GM10248 (cell line): ENCODE data around the gene CSRP1.

Experiments used
- CTCF ChIA-PET: fragments of 300-600 bp; sonication (Branson Sonifier 250); formaldehyde crosslinking; extraction: SDS; loops from one replicate; lab custom pipeline; 2021; ENCODE audit warnings: antibody characterized with exemption; lab: Yijun Ruan, JAX
- POLR2A ChIA-PET: fragments of 350-650 bp; sonication (Branson Sonifier 250); formaldehyde crosslinking; extraction: SDS; loops from one replicate; lab custom pipeline; 2020; ENCODE audit warnings: antibody characterized with exemption; lab: Yijun Ruan, JAX
- DNase-seq: peaks from one replicate; pipeline ENCODE4 v3.0.0; 2012; ENCODE audit errors: extremely low spot score
- TF ChIP-seq, protein P1 (sequence below): IDR thresholded peaks from 2 replicates; pipeline ENCODE4 v1.5.1; 2012; ENCODE audit warnings: mild to moderate bottlenecking, low read depth; ENCODE audit errors: extremely low read depth, missing control alignments, control extremely low read depth

CSRP1 gene

DNA sequence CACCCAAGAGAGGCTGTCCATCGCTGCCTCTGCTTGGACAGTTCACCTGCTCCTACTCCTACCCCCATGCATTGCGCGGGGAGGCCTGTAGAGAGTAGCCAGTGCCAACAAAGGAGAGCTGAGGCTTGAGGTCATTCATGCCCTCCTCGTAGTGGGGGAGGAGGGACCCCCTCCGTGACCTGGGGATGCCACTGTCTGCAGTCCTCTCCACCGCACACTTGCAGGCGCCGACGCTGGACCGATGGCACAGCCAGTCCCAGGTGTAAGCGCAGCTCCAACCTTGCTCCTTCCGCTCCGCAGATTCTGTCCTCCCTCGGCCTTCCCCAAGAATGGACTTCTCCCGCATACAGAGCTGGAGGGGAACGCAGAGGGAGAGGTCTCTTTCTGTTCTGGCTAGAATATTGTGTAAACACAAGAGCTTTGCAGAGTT, 37.3 kb downstream of the CSRP1 start:
- POLR2A ChIA-PET = no interaction called here
- no peak for DNase-seq
- CTCF ChIA-PET = interaction anchor here (1.4 to 6.1 kb wide), 6 partner anchors 12 to 43 kb away, joined by 3 to 57 read pairs (median 17); no protein-coding TSS in a partner anchor
- TF ChIP-seq, protein P1, sequence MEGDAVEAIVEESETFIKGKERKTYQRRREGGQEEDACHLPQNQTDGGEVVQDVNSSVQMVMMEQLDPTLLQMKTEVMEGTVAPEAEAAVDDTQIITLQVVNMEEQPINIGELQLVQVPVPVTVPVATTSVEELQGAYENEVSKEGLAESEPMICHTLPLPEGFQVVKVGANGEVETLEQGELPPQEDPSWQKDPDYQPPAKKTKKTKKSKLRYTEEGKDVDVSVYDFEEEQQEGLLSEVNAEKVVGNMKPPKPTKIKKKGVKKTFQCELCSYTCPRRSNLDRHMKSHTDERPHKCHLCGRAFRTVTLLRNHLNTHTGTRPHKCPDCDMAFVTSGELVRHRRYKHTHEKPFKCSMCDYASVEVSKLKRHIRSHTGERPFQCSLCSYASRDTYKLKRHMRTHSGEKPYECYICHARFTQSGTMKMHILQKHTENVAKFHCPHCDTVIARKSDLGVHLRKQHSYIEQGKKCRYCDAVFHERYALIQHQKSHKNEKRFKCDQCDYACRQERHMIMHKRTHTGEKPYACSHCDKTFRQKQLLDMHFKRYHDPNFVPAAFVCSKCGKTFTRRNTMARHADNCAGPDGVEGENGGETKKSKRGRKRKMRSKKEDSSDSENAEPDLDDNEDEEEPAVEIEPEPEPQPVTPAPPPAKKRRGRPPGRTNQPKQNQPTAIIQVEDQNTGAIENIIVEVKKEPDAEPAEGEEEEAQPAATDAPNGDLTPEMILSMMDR = no peak

DNA sequence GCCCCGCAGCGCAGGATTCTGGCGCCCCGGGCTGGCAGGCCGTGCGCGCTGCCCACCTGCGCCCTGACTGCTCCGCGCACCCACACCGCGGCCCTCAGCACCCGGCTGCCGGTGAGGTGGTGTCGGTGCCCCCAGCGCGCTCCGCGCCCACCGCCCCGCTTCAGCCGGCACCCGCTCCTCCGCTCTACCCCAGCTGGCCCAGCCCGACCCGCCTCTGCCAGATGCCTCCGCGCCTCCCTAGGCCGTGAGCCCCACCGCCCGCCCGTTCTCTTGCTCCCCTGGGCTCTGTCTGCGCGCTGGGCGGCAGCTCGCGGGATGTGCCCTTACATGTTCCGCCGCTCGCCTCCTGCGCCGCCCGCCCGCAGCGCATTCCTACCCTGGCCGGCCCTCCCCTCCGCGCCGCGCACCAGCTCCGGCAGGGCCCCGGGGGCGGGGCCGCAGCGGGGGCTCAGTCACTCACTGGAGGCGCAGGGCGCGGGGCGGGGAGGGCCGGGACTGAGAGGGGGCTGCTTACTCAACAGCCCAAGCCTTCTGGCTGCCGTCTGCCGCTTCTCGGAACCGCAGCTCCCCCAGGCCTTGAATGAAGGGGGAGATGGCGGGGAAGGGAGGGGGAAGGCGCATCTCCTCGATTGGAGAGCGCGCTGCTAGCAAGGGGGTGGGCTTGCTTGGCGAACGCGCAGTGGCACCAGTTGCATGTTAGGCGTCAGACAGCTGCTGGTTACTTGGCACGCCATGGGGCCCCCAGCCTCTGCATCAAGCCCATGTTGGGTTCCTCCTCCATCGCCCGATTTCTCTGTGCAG, 37.9 kb downstream of the CSRP1 start, which contains the start of gene PHLDA3:
Gene PHLDA3 (minus strand): TSS at position 345 of the 801 bp plus-strand sequence. CDS start 402 bp downstream, outside the sequence.
- peak; percentile 81 for DNase-seq
- TF ChIP-seq, protein P1 = no peak
- POLR2A ChIA-PET = no interaction called here
- CTCF ChIA-PET = interaction anchor here (1.4 to 6.1 kb wide), 8 partner anchors 12 to 43 kb away, joined by 3 to 57 read pairs (median 9); no protein-coding TSS in a partner anchor

DNA sequence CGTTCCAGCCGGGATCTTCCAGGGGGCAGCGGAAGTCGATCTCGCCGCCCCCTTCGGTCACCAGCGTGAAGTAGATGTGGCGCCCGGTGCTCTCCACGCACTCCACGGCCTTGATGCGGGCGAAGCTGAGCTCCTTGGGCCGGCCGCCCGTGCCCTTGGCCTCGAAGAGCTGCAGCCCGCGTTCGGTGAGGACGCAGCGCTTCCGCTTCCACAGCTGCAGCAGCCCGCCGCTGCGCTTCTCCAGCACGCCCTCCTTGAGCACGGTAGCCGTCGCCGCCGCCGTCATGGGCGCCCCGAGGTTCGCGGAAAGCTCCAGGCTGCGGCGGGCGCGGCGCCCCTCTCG, 38.5 kb downstream of the CSRP1 start:
- DNase-seq = peak; percentile 61
- ChIA-PET POLR2A (no interaction called here), CTCF (interaction anchor here (1.4 to 6.1 kb wide), 8 partner anchors 11 to 44 kb away, joined by 3 to 57 read pairs (median 9); no protein-coding TSS in a partner anchor)
- TF ChIP-seq, protein P1 = peak; percentile 0

DNA sequence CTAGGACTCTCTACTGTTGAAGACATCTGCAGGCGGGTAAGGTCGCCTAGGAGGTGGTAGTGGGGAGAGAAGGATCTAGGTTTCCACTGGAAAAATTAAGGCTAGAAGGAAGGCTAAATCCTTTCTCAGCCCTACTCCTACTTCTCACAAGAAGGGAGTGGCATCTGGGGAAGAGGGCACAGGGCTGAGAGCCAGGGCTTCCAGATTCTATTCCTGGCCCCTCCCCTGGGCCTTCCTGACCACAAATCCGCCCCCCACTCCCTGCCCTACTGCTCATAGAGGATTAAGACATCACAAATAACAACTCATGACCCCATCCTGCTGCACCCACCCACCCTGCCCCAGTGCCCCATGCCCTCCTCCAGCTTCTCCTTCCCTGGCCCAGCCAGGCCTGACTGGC, 40.4 kb downstream of the CSRP1 start:
- ChIA-PET POLR2A (interaction anchor here (0.7 kb wide), 1 partner anchor 10 kb away, joined by 12 read pairs; no protein-coding TSS in a partner anchor), CTCF (interaction anchor here (1.4 to 6.1 kb wide), 6 partner anchors 14 to 46 kb away, joined by 3 to 57 read pairs (median 12); no protein-coding TSS in a partner anchor)
- TF ChIP-seq, protein P1 = no peak
- no peak for DNase-seq

DNA sequence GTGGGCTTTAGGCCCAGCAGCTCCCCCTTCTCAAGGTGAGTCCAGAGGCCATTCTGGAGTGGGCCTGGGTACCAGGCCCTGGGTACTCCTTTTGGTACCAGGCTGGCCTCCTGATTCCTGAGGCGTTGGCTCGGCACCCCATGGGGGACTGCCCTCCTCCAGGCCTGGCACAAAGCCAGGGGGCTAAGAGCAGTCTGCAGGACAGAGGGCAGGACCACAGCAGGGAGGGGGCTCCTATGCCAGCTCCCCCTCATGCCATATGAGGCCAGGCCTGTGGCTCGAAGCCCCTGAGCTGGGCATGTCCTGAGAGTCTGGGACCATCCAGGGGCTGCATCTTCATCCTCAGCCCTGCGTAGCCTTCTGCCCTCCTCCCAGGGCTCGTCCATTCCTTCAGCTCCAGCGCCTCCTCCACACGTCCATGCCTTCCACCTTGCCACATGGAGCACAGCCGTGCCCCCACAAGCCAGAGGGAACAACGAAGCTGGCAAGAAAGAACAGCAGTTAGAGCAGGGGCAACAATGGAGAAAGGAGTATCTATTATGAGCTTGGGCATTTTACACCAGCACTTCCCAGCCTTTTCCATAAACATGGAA, 41.1 kb downstream of the CSRP1 start:
- CTCF ChIA-PET = interaction anchor here (0.7 to 6.1 kb wide), 8 partner anchors 10 to 47 kb away, joined by 3 to 57 read pairs (median 7); no protein-coding TSS in a partner anchor
- no peak for DNase-seq
- POLR2A ChIA-PET = no interaction called here
- TF ChIP-seq, protein P1 = no peak

DNA sequence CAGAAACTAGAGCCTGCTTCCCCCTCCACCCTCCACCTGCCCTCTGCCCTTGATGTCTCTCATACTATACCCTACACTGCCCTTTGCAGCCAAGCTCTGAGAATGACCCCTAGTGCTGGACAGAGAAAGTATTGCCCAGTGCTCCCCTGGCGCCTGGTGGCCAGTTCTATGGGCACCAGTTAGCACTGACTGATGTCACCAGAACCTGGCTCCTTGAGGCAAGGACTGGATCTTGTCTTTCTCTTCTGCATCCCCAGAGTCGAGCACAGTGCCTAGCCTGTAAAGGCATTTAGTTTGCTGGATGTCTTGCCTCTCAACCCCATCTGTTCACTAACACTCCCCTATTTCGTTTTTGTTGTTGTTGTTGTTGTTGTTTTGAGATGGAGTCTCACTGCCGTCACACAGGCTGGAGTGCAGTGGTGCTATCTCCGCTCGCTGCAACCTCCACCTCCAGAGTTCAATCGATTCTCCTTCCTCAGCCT, 43.8 kb downstream of the CSRP1 start:
- POLR2A ChIA-PET = no interaction called here
- CTCF ChIA-PET = interaction anchor here (1.1 to 5.0 kb wide), 4 partner anchors 15 to 50 kb away, joined by 3 to 41 read pairs (median 20); no protein-coding TSS in a partner anchor
- DNase-seq = no peak
- TF ChIP-seq, protein P1 = no peak
